Jurkat, Clone E6-1 (cell line): ENCODE data around the gene RNU7-1.
A peak's percentile ranks its signal among the peaks of the same experiment; 100 is the strongest.

Experiments
- DNase-seq: peaks from one replicate; pipeline ENCODE4 v3.0.0-alpha.2; 2011; ENCODE audit warnings: low read depth, low spot score
- H3K4me3 ChIP-seq: 2 replicates; pipeline ENCODE4 v1.5.1; 2011; ENCODE audit warnings: mild to moderate bottlenecking, low read length, control low read depth, moderate library complexity

RNU7-1 gene

DNA sequence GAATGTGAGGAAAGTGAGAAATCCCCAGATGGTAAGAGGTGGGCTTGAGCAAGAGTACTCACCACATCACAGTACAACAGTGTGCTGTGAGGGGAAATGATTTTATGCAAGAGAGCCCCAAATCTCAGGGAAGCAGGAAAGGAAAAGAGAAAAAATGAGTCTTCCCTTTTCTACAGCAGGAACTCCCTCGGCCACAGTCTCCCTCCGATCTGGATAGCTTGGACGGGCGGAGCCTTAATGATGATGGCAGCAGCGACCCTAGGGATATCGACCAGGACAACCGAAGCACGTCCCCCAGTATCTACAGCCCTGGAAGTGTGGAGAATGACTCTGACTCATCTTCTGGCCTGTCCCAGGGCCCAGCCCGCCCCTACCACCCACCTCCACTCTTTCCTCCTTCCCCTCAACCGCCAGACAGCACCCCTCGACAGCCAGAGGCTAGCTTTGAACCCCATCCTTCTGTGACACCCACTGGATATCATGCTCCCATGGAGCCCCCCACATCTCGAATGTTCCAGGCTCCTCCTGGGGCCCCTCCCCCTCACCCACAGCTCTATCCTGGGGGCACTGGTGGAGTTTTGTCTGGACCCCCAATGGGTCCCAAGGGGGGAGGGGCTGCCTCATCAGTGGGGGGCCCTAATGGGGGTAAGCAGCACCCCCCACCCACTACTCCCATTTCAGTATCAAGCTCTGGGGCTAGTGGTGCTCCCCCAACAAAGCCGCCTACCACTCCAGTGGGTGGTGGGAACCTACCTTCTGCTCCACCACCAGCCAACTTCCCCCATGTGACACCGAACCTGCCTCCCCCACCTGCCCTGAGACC, 8.0 kb upstream of the RNU7-1 start:
- H3K4me3 ChIP-seq, result peak overlapping the region; percentile 88; the same call in 1 of the 2 replicates
- DNase-seq, result no peak

DNA sequence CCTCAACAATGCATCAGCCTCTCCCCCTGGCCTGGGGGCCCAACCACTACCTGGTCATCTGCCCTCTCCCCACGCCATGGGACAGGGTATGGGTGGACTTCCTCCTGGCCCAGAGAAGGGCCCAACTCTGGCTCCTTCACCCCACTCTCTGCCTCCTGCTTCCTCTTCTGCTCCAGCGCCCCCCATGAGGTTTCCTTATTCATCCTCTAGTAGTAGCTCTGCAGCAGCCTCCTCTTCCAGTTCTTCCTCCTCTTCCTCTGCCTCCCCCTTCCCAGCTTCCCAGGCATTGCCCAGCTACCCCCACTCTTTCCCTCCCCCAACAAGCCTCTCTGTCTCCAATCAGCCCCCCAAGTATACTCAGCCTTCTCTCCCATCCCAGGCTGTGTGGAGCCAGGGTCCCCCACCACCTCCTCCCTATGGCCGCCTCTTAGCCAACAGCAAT, 7.4 kb upstream of the RNU7-1 start:
- peak overlapping the region; percentile 88 for H3K4me3 ChIP-seq
- no peak for DNase-seq

DNA sequence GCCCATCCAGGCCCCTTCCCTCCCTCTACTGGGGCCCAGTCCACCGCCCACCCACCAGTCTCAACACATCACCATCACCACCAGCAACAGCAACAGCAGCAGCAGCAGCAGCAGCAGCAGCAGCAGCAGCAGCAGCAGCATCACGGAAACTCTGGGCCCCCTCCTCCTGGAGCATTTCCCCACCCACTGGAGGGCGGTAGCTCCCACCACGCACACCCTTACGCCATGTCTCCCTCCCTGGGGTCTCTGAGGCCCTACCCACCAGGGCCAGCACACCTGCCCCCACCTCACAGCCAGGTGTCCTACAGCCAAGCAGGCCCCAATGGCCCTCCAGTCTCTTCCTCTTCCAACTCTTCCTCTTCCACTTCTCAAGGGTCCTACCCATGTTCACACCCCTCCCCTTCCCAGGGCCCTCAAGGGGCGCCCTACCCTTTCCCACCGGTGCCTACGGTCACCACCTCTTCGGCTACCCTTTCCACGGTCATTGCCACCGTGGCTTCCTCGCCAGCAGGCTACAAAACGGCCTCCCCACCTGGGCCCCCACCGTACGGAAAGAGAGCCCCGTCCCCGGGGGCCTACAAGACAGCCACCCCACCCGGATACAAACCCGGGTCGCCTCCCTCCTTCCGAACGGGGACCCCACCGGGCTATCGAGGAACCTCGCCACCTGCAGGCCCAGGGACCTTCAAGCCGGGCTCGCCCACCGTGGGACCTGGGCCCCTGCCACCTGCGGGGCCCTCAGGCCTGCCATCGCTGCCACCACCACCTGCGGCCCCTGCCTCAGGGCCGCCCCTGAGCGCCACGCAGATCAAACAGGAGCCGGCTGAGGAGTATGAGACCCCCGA, 6.8 kb upstream of the RNU7-1 start:
- peak overlapping the region; percentile 88 for H3K4me3 ChIP-seq
- DNase-seq, result peak; percentile 70

DNA sequence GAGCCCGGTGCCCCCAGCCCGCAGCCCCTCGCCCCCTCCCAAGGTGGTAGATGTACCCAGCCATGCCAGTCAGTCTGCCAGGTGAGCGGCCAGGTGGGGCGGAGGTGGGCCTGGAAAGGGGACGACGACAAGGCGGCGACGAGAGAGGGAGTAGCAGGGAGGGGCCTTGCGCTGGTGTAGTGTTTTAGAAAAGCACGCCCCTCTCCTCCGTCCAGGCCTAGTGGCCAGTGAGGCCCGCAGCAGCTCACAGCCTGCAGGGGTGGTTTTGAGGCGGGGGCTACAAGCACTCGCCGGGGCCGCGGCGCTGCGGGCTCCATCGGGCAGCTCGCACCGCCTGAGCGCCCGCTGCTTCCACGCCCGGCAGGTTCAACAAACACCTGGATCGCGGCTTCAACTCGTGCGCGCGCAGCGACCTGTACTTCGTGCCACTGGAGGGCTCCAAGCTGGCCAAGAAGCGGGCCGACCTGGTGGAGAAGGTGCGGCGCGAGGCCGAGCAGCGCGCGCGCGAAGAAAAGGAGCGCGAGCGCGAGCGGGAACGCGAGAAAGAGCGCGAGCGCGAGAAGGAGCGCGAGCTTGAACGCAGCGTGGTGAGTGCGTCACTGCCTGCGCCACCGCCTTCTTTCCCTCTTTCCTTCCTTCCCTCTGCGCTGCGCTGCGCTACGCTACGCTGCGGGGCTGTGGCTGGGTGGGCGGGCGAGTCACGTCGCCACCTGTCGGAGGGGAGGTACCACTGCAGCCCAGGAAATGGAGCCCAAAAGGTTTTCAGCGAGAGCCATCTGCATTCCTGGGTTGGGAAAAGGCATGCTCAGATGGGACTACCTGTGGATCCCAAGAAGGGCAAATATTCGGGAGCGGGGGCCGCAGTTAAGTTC, 5.9 kb upstream of the RNU7-1 start:
- peak; percentile 95 for DNase-seq
- H3K4me3 ChIP-seq, result peak overlapping the region; percentile 88

DNA sequence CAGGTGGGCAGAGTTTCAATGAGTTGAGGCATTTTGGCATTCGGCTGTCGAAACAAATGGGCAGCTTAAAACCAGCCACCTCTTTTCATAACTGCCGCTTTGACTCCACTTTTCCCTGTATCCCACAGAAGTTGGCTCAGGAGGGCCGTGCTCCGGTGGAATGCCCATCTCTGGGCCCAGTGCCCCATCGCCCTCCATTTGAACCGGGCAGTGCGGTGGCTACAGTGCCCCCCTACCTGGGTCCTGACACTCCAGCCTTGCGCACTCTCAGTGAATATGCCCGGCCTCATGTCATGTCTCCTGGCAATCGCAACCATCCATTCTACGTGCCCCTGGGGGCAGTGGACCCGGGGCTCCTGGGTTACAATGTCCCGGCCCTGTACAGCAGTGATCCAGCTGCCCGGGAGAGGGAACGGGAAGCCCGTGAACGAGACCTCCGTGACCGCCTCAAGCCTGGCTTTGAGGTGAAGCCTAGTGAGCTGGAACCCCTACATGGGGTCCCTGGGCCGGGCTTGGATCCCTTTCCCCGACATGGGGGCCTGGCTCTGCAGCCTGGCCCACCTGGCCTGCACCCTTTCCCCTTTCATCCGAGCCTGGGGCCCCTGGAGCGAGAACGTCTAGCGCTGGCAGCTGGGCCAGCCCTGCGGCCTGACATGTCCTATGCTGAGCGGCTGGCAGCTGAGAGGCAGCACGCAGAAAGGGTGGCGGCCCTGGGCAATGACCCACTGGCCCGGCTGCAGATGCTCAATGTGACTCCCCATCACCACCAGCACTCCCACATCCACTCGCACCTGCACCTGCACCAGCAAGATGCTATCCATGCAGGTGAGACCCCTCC, 5.0 kb upstream of the RNU7-1 start:
- H3K4me3 ChIP-seq, result peak overlapping the region; percentile 88

DNA sequence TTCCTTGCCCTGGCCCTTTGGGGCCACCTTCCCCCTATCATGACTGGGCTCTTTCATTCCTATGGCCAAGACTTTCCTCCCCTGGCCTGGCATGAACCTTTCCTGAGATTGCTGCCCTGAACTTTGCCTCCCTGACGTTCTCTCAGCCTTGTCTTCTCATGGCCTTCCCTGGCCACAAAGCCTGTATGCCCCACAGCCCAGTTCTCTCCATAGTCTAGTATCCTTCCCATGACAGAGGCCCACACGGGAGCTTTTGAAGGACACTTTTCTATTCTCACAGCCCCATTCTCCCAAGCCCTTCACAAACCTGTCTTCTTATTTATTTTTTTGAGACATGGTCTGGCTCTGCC, 4.5 kb upstream of the RNU7-1 start:
- DNase-seq, result no peak
- no peak overlapping the region for H3K4me3 ChIP-seq

More for the DNA sequence above, 5.0 kb upstream of the RNU7-1 start:
- DNase-seq, result no peak

DNA sequence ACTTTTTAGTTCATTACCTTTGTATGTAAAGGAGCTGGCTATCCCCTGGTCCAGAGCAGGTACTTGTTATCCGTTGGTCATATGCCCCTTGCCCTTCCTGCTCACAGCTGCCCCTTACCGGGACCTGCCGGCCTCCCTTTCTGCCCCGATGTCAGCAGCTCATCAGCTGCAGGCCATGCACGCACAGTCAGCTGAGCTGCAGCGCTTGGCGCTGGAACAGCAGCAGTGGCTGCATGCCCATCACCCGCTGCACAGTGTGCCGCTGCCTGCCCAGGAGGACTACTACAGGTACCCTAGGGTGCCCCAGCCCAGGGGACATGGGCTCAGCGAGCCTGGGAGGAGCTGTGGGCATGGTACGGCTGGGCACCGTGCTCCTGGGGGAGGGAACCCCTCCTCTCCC, 2.3 kb upstream of the RNU7-1 start:
- DNase-seq, result no peak
- no peak overlapping the region for H3K4me3 ChIP-seq

DNA sequence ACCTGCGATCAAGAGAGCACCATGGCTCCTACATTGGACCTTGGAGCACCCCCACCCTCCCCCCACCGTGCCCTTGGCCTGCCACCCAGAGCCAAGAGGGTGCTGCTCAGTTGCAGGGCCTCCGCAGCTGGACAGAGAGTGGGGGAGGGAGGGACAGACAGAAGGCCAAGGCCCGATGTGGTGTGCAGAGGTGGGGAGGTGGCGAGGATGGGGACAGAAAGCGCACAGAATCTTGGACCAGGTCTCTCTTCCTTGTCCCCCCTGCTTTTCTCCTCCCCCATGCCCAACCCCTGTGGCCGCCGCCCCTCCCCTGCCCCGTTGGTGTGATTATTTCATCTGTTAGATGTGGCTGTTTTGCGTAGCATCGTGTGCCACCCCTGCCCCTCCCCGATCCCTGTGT, 1.8 kb upstream of the RNU7-1 start:
- H3K4me3 ChIP-seq, result no peak overlapping the region
- no peak for DNase-seq

DNA sequence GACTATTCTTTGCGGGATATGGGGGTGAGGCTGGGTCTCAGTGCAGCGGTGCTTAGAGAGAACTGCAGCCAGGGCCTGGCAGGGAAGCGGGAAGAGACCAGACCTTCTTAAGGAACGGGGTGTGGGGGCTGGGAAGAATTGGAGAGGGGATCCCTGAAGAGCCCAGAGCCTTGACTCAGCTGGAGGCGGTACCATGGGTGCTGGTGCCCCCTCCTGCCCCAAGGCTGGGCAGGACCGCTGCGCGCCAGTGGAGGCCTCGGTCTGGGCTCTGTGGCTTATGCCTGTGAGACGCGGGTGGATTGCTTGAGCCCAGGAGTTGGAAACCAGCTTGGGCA, 1.3 kb upstream of the RNU7-1 start:
- DNase-seq, result no peak
- no peak overlapping the region for H3K4me3 ChIP-seq

DNA sequence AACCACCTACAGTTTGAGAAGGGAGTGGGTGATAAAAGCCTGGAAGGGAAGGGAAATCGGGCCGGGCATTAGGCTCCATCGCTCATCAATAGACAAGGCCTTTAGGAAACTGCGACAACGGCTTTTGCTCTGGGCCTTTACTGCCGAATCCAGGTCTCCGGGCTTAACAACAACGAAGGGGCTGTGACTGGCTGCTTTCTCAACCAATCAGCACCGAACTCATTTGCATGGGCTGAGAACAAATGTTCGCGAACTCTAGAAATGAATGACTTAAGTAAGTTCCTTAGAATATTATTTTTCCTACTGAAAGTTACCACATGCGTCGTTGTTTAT, 261 bp upstream of the RNU7-1 start:
- H3K4me3 ChIP-seq, result peak overlapping the region; percentile 72
- peak; percentile 93 for DNase-seq

DNA sequence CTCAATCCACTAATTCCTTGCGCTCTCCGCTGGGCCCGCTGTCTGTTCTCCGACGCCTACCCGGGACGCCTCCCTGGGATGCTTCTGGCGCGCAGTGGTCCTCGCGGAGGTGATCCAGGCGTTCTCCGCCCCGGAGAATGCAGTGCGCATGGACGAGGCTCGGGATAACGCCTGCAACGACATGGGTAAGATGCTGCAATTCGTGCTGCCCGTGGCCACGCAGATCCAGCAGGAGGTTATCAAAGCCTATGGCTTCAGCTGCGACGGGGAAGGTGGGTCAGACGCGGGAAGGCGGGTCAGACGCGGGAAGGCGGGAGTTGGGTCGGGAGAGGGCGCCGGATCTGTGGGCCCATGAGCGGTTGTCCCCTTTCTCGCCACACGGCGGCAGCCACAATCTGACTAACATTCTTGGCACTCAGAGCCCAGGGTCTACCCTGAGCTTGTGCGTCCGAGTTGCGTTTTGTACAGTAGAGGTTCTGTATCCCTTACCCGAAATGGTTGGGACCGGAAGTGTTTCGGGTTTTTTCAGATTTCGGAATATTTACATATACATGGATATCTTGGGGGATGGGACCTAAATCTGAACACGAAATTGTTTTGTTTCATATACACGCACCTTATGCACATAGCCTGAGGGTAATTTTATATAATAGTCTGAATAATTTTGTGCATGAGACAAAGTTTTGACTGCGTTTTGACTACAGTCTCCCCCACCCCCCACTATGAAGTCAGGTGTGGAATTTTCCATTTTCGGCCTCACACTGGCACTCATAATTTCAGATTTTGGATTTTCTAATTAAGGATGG, 968 bp downstream of the RNU7-1 start:
- peak; percentile 90 for DNase-seq
- peak overlapping the region; percentile 72 for H3K4me3 ChIP-seq

DNA sequence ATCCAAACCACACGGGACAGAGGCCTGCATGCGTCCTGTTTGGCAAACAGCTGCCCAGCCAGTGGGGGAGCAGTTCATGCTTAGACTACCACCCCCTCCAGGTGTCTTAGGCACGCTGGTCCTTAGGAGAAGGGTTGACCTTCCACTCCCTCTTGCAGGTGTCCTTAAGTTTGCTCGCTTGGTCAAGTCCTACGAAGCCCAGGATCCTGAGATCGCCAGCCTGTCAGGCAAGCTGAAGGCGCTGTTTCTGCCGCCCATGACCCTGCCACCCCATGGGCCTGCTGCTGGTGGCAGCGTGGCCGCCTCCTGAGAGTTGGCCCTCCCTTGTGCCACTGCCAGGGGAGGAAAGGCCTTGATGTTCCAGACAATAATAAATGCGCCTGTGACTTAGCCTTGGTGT, 2.0 kb downstream of the RNU7-1 start:
- H3K4me3 ChIP-seq, result no peak overlapping the region; the same call in 1 of the 2 replicates
- no peak for DNase-seq

DNA sequence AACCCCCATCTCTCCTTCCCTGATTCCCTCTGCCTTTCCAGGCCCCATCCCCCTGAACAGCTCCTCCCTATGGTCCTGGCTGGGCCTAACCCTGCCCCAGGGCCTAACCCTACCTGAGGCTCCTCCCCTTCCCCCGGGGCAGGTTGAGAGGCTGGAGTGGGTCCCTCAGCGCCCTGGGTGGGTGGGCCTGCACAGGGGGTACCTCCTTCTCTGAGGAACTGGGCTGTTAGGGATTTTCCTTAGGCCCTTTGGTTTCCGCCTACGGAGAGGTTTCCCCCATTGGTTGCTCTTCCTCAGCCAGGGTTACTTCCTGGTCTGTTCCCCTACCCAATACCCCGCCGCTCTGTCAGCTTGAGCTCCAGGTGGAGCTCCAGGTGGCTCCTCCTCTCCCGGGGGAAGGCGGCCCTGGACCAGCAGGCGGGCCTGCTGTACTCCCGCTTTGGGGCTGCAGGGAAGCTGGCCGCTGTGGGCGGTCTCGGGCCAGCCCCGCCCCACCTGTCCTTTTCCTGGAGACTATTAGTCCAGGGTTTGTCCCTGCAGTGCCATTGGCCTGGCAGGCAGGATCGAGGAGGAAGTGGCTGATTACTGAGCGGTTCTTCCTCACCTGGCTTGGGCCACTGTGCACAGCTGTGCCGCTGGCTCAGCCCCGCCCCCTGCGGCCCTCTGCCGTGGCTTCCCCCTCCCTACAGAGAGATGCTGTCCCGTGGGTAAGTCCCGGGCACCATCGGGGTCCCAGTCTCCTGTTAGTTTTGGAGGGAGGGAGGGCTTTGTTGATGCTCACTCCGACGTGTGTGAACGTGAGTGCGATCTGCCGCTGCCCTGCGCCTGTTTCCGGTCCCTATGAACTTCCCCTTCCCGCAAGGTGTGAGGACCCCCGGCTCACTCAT, 2.7 kb downstream of the RNU7-1 start:
- DNase-seq, result no peak
- no peak overlapping the region for H3K4me3 ChIP-seq

DNA sequence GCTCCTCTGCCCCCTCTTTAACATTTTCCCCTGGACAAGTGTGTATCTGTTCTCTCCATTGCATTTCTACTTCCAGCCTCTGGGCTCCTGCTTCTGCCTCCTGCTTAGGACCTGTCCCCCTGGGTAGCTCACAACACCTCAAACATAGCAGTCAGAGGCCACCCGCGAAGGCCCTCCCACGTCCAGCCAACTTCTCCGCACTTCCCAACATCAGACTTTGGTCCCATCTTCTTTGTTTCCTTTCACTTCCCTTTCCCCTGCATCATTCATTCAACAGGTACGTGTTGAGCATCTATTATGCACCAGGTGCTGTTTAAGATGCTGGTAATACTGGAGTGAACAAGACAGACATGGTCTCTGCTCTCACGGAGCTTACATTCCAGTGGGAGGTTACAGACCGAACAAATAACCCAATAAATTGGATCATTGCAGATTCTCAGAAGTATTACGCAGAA, 3.3 kb downstream of the RNU7-1 start:
- DNase-seq, result no peak
- H3K4me3 ChIP-seq, result no peak overlapping the region

DNA sequence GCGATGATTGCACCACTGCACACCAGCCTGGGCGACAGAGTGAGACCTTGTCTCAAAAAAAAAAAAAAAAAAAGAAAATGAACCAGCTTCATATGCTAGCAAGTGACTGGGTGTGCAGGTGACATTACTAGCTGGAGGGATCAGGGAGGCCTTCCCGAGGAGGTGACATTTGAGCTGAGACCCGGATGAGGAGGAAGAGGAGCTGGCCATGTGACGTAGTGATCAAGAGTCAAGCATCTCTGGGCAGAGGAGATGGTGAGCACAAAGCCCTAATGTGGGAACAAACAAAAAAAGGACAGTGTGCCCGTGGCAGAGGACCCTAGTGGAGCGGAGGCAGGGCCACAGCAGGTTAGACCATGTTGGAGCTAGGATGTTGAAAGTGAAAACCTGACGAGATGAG, 4.0 kb downstream of the RNU7-1 start:
- H3K4me3 ChIP-seq, result no peak overlapping the region
- DNase-seq, result no peak

DNA sequence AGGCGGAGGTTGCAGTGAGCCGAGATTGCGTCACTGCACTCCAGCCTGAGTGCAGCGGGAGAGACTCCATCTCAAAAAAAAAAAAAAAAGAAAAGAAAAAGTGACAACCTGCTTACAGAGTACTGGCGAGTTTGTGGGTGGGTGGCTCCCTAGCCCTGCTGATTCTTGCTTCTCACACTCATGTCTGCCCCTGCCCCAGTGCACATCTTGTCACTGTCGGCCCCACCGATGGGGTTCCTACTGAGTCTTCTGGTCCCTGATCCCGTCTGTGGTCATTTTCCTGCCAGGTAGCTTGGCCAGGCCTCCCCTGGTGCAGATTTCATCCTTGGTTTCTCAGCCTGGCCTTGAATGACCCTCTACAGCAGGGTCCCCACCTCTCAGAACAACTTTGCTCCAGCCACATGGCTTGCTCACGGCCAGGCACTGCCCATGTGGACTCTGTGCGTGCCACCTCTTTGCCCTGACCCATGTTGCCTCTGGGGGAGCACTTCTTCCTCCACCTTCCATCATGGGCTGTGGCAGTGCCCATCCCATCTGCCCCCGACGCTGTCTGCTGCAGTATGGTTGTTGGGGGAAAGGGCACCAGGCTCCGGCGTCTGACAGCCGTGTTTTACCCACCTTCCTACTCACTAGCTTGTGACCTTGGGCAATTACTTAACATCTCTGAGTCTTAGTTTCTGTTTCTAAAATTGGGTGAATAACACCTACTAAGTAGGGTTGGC, 5.4 kb downstream of the RNU7-1 start:
- no peak overlapping the region for H3K4me3 ChIP-seq
- DNase-seq, result no peak
